Prostate gland (tissue), 2 donors: Measurements from ENCODE around the gene CCDC106. TPM values are rescaled to one million over a fixed set of nuclear protein-coding genes. Genes with fewer than 3 reads are reported as not detected.

Experiments used
- DNase-seq: peaks from one replicate; pipeline ENCODE4 v3.0.0-alpha.2; 2019; ENCODE audit warnings: low spot score
- H3K27ac ChIP-seq, 2 donors: fragments of 200-600 bp; sonication (generic); 2 replicates each; pipeline ENCODE4 v1.5.1; 2017 to 2019
- H3K27me3 ChIP-seq: fragments of 200-600 bp; sonication (generic); replicated peaks from 2 replicates; pipeline ENCODE4 v1.5.1; 2019; ENCODE audit not compliant: insufficient read depth
- H3K36me3 ChIP-seq, 2 donors: fragments of 200-600 bp; sonication (generic); 1 replicate in 1 of 2; 2 replicates in 1 of 2; pipeline versions ENCODE4 v1.5.1 to v1.8.1; 2017 to 2019
- H3K4me1 ChIP-seq: fragments of 200-600 bp; sonication (generic); replicated peaks from 2 replicates; pipeline ENCODE4 v1.5.1; 2019
- H3K4me3 ChIP-seq, 2 donors: fragments of 200-600 bp; sonication (generic); 2 replicates each; pipeline ENCODE4 v1.5.1; 2017 to 2019
- H3K9me3 ChIP-seq: fragments of 200-600 bp; sonication (generic); 2 replicates; pipeline ENCODE4 v1.5.1; 2017
- CTCF ChIP-seq, 4 experiments: fragments of 200-600 bp in 2 of 4; fragments of 450-650 bp in 2 of 4; sonication (generic) in 2 of 4; IDR thresholded peaks; 1 replicate in 3 of 4; 2 replicates in 1 of 4; pipeline ENCODE4 v1.5.1; 2016 to 2019; ENCODE audit warnings: antibody characterized with exemption in 4 of 4, mild to moderate bottlenecking in 2 of 4, moderate library complexity in 2 of 4
- POLR2A ChIP-seq: fragments of 450-650 bp; IDR thresholded peaks from one replicate; pipeline ENCODE4 v1.6.1; 2016; ENCODE audit warnings: antibody characterized with exemption, mild to moderate bottlenecking
- POLR2AphosphoS5 ChIP-seq: sonication (generic); formaldehyde crosslinking; IDR thresholded peaks from one replicate; pipeline ENCODE4 v1.6.1; 2017; ENCODE audit warnings: antibody characterized with exemption
- WGBS: methylation state at CpG from one replicate; pipeline ENCODE4 v1.1.5; 2018; 5-methylcytosine and 5-hydroxymethylcytosine counted together
- intact Hi-C: fragments of 100-400 bp; cut with DNase I; formaldehyde crosslinking; loops from one replicate; pipeline ENCODE4 v1.14.2; 2022
- total RNA-seq, 2 donors: library from RNA; depleted of rRNA; stranded (reverse); fragments of >200 nt; gene quantifications; one replicate each; pipeline ENCODE4 v1.1.0, GENCODE V29; 2016

Gene CCDC106
- total RNA-seq, 2 donors from 2014 or later = 17.7 to 70.2 TPM

GRCh38 chr19:55613930-55614710 is 33.9 kb upstream of the CCDC106 start:
- intact Hi-C loops = no loop called here
- H3K36me3 ChIP-seq = peaks cover 6 to 19% of the 10 kb centered on the region in 2 donors
- WGBS = 94% methylated on average over 61 of the region's 75 CpGs

GRCh38 chr19:55614711-55615542 is 33.1 kb upstream of the CCDC106 start:
- no peak for DNase-seq
- Histone ChIP-seq H3K36me3 (peaks cover 6 to 19% of the 10 kb centered on the region in 2 donors), H3K4me1 (no peaks in the 10 kb centered on the region), H3K4me3 (no peak overlapping the region), H3K9me3 (no peaks in the 10 kb centered on the region), H3K27ac (no peak overlapping the region), H3K27me3 (no peaks in the 10 kb centered on the region)
- 97% methylated on average over 86 of the region's 98 CpGs for WGBS
- no peak for TF ChIP-seq POLR2A
- no peak for TF ChIP-seq POLR2AphosphoS5
- TF ChIP-seq CTCF (IDR thresholded peaks at IDR 0.05) = no peak
- intact Hi-C loops = no loop called here

More at GRCh38 chr19:55613930-55614710, 33.9 kb upstream of the CCDC106 start:
- Histone ChIP-seq H3K27me3 (no peaks in the 10 kb centered on the region), H3K4me3 (no peak overlapping the region), H3K27ac (no peak overlapping the region), H3K9me3 (no peaks in the 10 kb centered on the region), H3K4me1 (no peaks in the 10 kb centered on the region)
- no peak for TF ChIP-seq CTCF (IDR thresholded peaks at IDR 0.05)
- no peak for TF ChIP-seq POLR2AphosphoS5
- no peak for TF ChIP-seq POLR2A
- no peak for DNase-seq

GRCh38 chr19:55615543-55616394 is 32.2 kb upstream of the CCDC106 start:
- H3K4me3 ChIP-seq = no peak overlapping the region
- intact Hi-C loops = no loop called here
- no peaks in the 10 kb centered on the region for H3K9me3 ChIP-seq
- H3K4me1 ChIP-seq = no peaks in the 10 kb centered on the region
- 94% methylated on average over 44 of the region's 88 CpGs for WGBS
- peaks cover 6 to 19% of the 10 kb centered on the region in 2 donors for H3K36me3 ChIP-seq
- DNase-seq = no peak
- H3K27ac ChIP-seq = no peak overlapping the region
- TF ChIP-seq CTCF (IDR thresholded peaks at IDR 0.05) = no peak
- no peak for TF ChIP-seq POLR2A
- no peak for TF ChIP-seq POLR2AphosphoS5
- no peaks in the 10 kb centered on the region for H3K27me3 ChIP-seq

GRCh38 chr19:55616395-55616875 is 31.6 kb upstream of the CCDC106 start:
- no peak for TF ChIP-seq POLR2A
- no peak for TF ChIP-seq CTCF (IDR thresholded peaks at IDR 0.05)
- no peak for TF ChIP-seq POLR2AphosphoS5
- Histone ChIP-seq H3K27me3 (no peaks in the 10 kb centered on the region), H3K27ac (no peak overlapping the region), H3K9me3 (no peaks in the 10 kb centered on the region), H3K4me3 (no peak overlapping the region), H3K4me1 (no peaks in the 10 kb centered on the region), H3K36me3 (peaks cover 6 to 19% of the 10 kb centered on the region in 2 donors)
- intact Hi-C loops = no loop called here
- 96% methylated on average over 38 of the region's 38 CpGs for WGBS
- DNase-seq = no peak
